H1 (cell line): ENCODE measurements around the gene ABHD12. TPM values are rescaled to one million over a fixed set of nuclear protein-coding genes. Genes with fewer than 3 reads are reported as not detected.

Source experiments
- JUND ChIP-seq: IDR thresholded peaks from 2 replicates; pipeline ENCODE4 v1.6.1; 2011; ENCODE audit warnings: mild to moderate bottlenecking, improper control_type of control experiment, low read length
- RFX5 ChIP-seq: IDR thresholded peaks from 2 replicates; pipeline ENCODE4 v1.6.1; 2011; ENCODE audit warnings: low read depth, low read length, improper control_type of control experiment, borderline replicate concordance
- polyA plus RNA-seq, 7 experiments: library from polyadenylated mRNA; depleted of rRNA in 3 of 7; stranded (reverse) in 5 of 7; unstranded in 2 of 7; fragments of >200 nt in 5 of 7; fragments of 200-250 nt in 2 of 7; gene quantifications; 1 replicate in 5 of 7; 2 replicates in 1 of 7; 4 replicates in 1 of 7; pipeline versions ENCODE4 v1.2.1 to v1.2.3, GENCODE V29; 2011 to 2013; ENCODE audit warnings: missing spikeins in 2 of 7, mixed read lengths in 2 of 7
- total RNA-seq: library from RNA; stranded (reverse); fragmentation: NEBNext Ultra II Directional; extraction: Animal tissue kit (Norgen Biotek cat#: 25700); gene quantifications from 2 replicates; pipeline ENCODE4 v1.2.1, GENCODE V29; 2021
- TF ChIP-seq, protein P1 (sequence below): fragments of 300-600 bp; sonication (generic); IDR thresholded peaks from 2 replicates; pipeline ENCODE4 v1.7.1; 2012; ENCODE audit warnings: low read length, moderate library complexity, mild to moderate bottlenecking, inconsistent platforms; ENCODE audit not compliant: insufficient replicate concordance

Gene ABHD12
- total and polyA plus RNA-seq, 2 of the 8 experiments (the other 6 are each of a cell fraction or from before 2014, with no cell fraction given): 31.3 to 59.5 TPM

DNA sequence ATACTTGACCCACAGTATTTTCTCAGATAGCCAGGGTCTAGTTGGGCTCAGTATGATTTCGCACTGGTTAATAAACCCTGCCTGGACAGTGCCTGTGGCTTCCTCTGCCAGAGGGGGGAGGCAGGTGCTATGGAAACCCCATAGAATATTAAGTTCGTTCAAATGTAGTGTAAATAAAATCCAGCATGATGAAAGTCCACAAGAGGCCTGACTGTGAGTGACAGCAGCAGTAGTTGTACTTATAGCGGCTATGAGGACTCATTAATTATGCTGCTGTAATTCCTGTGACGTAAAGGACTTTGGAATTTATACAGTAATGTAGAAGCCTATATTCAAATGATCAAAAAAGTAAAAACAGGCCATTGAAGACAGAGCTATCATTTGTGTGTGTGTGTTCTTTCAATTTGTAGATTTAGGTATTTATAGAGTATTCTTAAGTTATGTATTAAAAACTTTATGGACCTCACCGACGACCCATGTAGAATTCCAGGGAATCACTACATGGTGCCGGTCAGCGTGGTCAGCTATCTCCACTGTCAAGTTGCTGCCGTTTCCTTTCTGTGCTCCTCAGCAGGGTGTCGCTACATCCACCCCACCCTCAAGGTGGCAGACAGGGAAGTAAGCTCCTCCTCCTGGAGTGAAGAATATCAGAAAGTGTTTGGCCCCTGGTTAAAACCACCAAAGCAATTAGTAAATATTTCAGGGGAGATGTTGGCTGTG is 132.7 kb downstream of the ABHD12 start (continued):
- TF ChIP-seq, protein P1, sequence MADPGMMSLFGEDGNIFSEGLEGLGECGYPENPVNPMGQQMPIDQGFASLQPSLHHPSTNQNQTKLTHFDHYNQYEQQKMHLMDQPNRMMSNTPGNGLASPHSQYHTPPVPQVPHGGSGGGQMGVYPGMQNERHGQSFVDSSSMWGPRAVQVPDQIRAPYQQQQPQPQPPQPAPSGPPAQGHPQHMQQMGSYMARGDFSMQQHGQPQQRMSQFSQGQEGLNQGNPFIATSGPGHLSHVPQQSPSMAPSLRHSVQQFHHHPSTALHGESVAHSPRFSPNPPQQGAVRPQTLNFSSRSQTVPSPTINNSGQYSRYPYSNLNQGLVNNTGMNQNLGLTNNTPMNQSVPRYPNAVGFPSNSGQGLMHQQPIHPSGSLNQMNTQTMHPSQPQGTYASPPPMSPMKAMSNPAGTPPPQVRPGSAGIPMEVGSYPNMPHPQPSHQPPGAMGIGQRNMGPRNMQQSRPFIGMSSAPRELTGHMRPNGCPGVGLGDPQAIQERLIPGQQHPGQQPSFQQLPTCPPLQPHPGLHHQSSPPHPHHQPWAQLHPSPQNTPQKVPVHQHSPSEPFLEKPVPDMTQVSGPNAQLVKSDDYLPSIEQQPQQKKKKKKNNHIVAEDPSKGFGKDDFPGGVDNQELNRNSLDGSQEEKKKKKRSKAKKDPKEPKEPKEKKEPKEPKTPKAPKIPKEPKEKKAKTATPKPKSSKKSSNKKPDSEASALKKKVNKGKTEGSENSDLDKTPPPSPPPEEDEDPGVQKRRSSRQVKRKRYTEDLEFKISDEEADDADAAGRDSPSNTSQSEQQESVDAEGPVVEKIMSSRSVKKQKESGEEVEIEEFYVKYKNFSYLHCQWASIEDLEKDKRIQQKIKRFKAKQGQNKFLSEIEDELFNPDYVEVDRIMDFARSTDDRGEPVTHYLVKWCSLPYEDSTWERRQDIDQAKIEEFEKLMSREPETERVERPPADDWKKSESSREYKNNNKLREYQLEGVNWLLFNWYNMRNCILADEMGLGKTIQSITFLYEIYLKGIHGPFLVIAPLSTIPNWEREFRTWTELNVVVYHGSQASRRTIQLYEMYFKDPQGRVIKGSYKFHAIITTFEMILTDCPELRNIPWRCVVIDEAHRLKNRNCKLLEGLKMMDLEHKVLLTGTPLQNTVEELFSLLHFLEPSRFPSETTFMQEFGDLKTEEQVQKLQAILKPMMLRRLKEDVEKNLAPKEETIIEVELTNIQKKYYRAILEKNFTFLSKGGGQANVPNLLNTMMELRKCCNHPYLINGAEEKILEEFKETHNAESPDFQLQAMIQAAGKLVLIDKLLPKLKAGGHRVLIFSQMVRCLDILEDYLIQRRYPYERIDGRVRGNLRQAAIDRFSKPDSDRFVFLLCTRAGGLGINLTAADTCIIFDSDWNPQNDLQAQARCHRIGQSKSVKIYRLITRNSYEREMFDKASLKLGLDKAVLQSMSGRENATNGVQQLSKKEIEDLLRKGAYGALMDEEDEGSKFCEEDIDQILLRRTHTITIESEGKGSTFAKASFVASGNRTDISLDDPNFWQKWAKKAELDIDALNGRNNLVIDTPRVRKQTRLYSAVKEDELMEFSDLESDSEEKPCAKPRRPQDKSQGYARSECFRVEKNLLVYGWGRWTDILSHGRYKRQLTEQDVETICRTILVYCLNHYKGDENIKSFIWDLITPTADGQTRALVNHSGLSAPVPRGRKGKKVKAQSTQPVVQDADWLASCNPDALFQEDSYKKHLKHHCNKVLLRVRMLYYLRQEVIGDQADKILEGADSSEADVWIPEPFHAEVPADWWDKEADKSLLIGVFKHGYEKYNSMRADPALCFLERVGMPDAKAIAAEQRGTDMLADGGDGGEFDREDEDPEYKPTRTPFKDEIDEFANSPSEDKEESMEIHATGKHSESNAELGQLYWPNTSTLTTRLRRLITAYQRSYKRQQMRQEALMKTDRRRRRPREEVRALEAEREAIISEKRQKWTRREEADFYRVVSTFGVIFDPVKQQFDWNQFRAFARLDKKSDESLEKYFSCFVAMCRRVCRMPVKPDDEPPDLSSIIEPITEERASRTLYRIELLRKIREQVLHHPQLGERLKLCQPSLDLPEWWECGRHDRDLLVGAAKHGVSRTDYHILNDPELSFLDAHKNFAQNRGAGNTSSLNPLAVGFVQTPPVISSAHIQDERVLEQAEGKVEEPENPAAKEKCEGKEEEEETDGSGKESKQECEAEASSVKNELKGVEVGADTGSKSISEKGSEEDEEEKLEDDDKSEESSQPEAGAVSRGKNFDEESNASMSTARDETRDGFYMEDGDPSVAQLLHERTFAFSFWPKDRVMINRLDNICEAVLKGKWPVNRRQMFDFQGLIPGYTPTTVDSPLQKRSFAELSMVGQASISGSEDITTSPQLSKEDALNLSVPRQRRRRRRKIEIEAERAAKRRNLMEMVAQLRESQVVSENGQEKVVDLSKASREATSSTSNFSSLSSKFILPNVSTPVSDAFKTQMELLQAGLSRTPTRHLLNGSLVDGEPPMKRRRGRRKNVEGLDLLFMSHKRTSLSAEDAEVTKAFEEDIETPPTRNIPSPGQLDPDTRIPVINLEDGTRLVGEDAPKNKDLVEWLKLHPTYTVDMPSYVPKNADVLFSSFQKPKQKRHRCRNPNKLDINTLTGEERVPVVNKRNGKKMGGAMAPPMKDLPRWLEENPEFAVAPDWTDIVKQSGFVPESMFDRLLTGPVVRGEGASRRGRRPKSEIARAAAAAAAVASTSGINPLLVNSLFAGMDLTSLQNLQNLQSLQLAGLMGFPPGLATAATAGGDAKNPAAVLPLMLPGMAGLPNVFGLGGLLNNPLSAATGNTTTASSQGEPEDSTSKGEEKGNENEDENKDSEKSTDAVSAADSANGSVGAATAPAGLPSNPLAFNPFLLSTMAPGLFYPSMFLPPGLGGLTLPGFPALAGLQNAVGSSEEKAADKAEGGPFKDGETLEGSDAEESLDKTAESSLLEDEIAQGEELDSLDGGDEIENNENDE: no peak
- TF ChIP-seq JUND (no peak), RFX5 (no peak)
- TF ChIP-seq, all 59 proteins: peak for 0
